CD14-positive monocyte (primary cell): ENCODE measurements around the gene CDKAL1. TPM values are rescaled to one million over a fixed set of nuclear protein-coding genes. Genes with fewer than 3 reads are reported as not detected.

Experiments
- DNase-seq, 3 donors: peaks; one replicate each; pipeline ENCODE4 v3.0.0-alpha.2; 2011 to 2022
- H2AFZ ChIP-seq: 2 replicates; pipeline ENCODE4 v1.6.0; 2012; ENCODE audit warnings: mild to moderate bottlenecking, low read depth, low read length, inconsistent platforms; ENCODE audit not compliant: insufficient read depth, poor library complexity, severe bottlenecking
- H3K27ac ChIP-seq, 2 donors: 1 replicate in 1 of 2; 2 replicates in 1 of 2; pipeline ENCODE4 v1.5.1; 2012 to 2013; ENCODE audit warnings: low read length in 2 of 2, control low read depth in 1 of 2, inconsistent platforms in 1 of 2, low read depth in 1 of 2, mild to moderate bottlenecking in 1 of 2
- H3K27me3 ChIP-seq, 2 donors: one replicate each; pipeline versions ENCODE4 v1.6.0 to v1.6.1; 2011 to 2013; ENCODE audit warnings: low read length in 2 of 2; ENCODE audit not compliant: control insufficient read depth in 2 of 2, insufficient read depth in 2 of 2
- H3K36me3 ChIP-seq, 2 donors: replicated peaks in 1 of 2; 1 replicate in 1 of 2; 2 replicates in 1 of 2; pipeline versions ENCODE4 v1.5.1 to v1.6.1; 2012 to 2013; ENCODE audit warnings: low read length in 2 of 2, control low read depth in 1 of 2, inconsistent platforms in 1 of 2, mild to moderate bottlenecking in 1 of 2; ENCODE audit not compliant: insufficient read depth in 2 of 2, control insufficient read depth in 1 of 2
- H3K4me1 ChIP-seq, 2 donors: 1 replicate in 1 of 2; 2 replicates in 1 of 2; pipeline versions ENCODE4 v1.5.1 to v1.6.1; 2012 to 2013; ENCODE audit warnings: low read length in 2 of 2, control low read depth in 1 of 2, inconsistent platforms in 1 of 2, mild to moderate bottlenecking in 1 of 2, moderate library complexity in 1 of 2; ENCODE audit not compliant: insufficient read depth in 2 of 2, control insufficient read depth in 1 of 2
- H3K4me2 ChIP-seq: replicated peaks from 2 replicates; pipeline ENCODE3; 2012; ENCODE audit warnings: low read length, moderate library complexity, mild to moderate bottlenecking; ENCODE audit not compliant: poor library complexity, severe bottlenecking; ENCODE audit errors: extremely low read depth
- H3K4me3 ChIP-seq, 3 experiments: fragments of 200-600 bp in 1 of 3; sonication (generic) in 1 of 3; replicated peaks in 1 of 3; 1 replicate in 2 of 3; 2 replicates in 1 of 3; pipeline ENCODE4 v1.5.1; 2011 to 2013; ENCODE audit warnings: low read length in 3 of 3, mild to moderate bottlenecking in 3 of 3, control low read depth in 2 of 3, low read depth in 2 of 3, inconsistent platforms in 1 of 3, moderate library complexity in 1 of 3
- H3K79me2 ChIP-seq: 2 replicates; pipeline ENCODE4 v1.6.0; 2012; ENCODE audit warnings: mild to moderate bottlenecking, control low read depth, inconsistent platforms, low read length, moderate library complexity; ENCODE audit not compliant: insufficient read depth
- H3K9ac ChIP-seq: 2 replicates; pipeline ENCODE4 v1.6.0; 2017; ENCODE audit warnings: low read length, mild to moderate bottlenecking; ENCODE audit not compliant: insufficient read depth, poor library complexity, severe bottlenecking
- H3K9me3 ChIP-seq, 2 donors: replicated peaks in 1 of 2; 1 replicate in 1 of 2; 2 replicates in 1 of 2; pipeline versions ENCODE4 v1.5.1 to v1.6.1; 2012 to 2013; ENCODE audit warnings: low read length in 2 of 2, control low read depth in 1 of 2; ENCODE audit not compliant: control insufficient read depth in 1 of 2, insufficient read depth in 1 of 2
- H4K20me1 ChIP-seq: 2 replicates; pipeline ENCODE4 v1.6.0; 2012; ENCODE audit warnings: mild to moderate bottlenecking, low read length, control low read depth, moderate library complexity; ENCODE audit not compliant: insufficient read depth
- H3K27ac Mint-ChIP-seq, 7 donors: one replicate each; pipeline ENCODE4 v1.8.0; 2020; ENCODE audit warnings: mild to moderate bottlenecking in 7 of 7, mixed read lengths in 7 of 7, moderate library complexity in 6 of 7, inconsistent platforms in 2 of 7
- H3K27me3 Mint-ChIP-seq, 3 donors: one replicate each; pipeline ENCODE4 v1.8.0; 2021 to 2022; ENCODE audit warnings: low read depth in 3 of 3, mild to moderate bottlenecking in 3 of 3, mixed read lengths in 3 of 3, moderate library complexity in 3 of 3, inconsistent platforms in 1 of 3
- H3K36me3 Mint-ChIP-seq, 2 donors: one replicate each; pipeline ENCODE4 v1.8.0; 2020; ENCODE audit warnings: mixed read lengths in 2 of 2, inconsistent platforms in 1 of 2, mild to moderate bottlenecking in 1 of 2
- H3K4me1 Mint-ChIP-seq: one replicate; pipeline ENCODE4 v1.8.0; 2020; ENCODE audit warnings: mild to moderate bottlenecking, mixed read lengths
- H3K4me3 Mint-ChIP-seq, 2 donors: one replicate each; pipeline ENCODE4 v1.8.0; 2020; ENCODE audit warnings: mild to moderate bottlenecking in 2 of 2, mixed read lengths in 2 of 2, moderate library complexity in 1 of 2
- H3K9me3 Mint-ChIP-seq, 7 donors: one replicate each; pipeline ENCODE4 v1.8.0; 2020 to 2022; ENCODE audit warnings: mixed read lengths in 7 of 7, mild to moderate bottlenecking in 6 of 7, moderate library complexity in 6 of 7, inconsistent platforms in 2 of 7
- CTCF ChIP-seq: fragments of 200-600 bp; IDR thresholded peaks from one replicate; pipeline ENCODE4 v1.8.0; 2022; ENCODE audit warnings: antibody characterized with exemption, mild to moderate bottlenecking
- WGBS: methylation state at CpG from one replicate; pipeline ENCODE4 v1.1.5; 2013; ENCODE audit warnings: missing lambda C conversion rate; ENCODE audit not compliant: insufficient coverage; 5-methylcytosine and 5-hydroxymethylcytosine counted together
- intact Hi-C, 2 donors: fragments of 100-400 bp; cut with micrococcal nuclease; formaldehyde crosslinking; loops; one replicate each; pipeline versions ENCODE4 v1.15.0 to v1.15.1; 2023
- polyA plus RNA-seq, 3 donors: library from polyadenylated mRNA; depleted of rRNA in 1 of 3; unstranded in 2 of 3; stranded (reverse) in 1 of 3; fragments of 300-500 nt in 2 of 3; fragments of >200 nt in 1 of 3; fragmentation: Illumina TruSeq in 2 of 3; gene quantifications; 1 replicate in 2 of 3; 2 replicates in 1 of 3; pipeline ENCODE4 v1.2.3, GENCODE V29; 2012 to 2021

Gene CDKAL1
- polyA plus RNA-seq, 3 donors: 3.2 to 12.4 (median 8.3) TPM

DNA sequence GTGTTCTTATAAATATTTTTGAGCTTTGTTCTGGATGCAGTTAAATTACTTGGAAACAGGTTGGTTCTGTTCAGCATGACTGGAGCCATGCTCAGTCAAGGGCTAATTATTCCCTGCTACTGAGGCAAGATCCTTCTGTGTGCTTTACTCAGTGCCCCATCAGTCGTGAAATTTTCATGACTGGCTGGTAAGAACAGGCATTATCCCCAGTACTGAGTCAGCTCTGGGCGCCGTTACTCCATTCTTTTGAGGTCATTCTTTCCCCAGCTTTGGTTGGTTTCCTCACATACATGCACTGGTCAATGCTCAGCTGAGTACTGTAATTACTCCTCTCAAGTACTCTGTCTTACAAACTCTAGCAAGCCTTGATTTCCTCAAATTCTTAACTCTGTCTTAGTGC, 71.3 kb downstream of the CDKAL1 start:
- H3K4me3 ChIP-seq: no peak overlapping the region
- no peak overlapping the region for H2AFZ ChIP-seq
- H3K27ac ChIP-seq: no peak overlapping the region
- 100% methylated on average over 3 of the region's 3 CpGs for WGBS
- no peaks in the 10 kb centered on the region for H3K36me3 ChIP-seq
- no peaks in the 10 kb centered on the region for H3K27me3 ChIP-seq
- no peaks in the 10 kb centered on the region for H3K9me3 ChIP-seq
- DNase-seq: no peak
- TF ChIP-seq CTCF: no peak
- no peak overlapping the region for H3K9ac ChIP-seq
- H3K4me2 ChIP-seq: no peak overlapping the region
- Mint-ChIP-seq H3K4me1 (no peaks in the 10 kb centered on the region), H3K27me3 (peaks cover 0 to 1% (median 0%) of the 10 kb centered on the region in 3 donors), H3K9me3 (peaks cover 0 to 3% (median 2%) of the 10 kb centered on the region in 7 donors), H3K36me3 (peaks cover 9 to 22% of the 10 kb centered on the region in 2 donors), H3K4me3 (no peak overlapping the region), H3K27ac (no peak overlapping the region)
- no peaks in the 10 kb centered on the region for H3K4me1 ChIP-seq
- H3K79me2 ChIP-seq: no peaks in the 10 kb centered on the region
- intact Hi-C loops: no loop called here
- no peaks in the 10 kb centered on the region for H4K20me1 ChIP-seq

- Mint-ChIP-seq H3K4me1 (no peaks in the 10 kb centered on the region), H3K27me3 (peaks cover 0 to 1% (median 0%) of the 10 kb centered on the region in 3 donors), H3K36me3 (peaks cover 4 to 19% of the 10 kb centered on the region in 2 donors), H3K9me3 (peaks cover 0 to 3% (median 2%) of the 10 kb centered on the region in 7 donors), H3K4me3 (no peak overlapping the region), H3K27ac (no peak overlapping the region)
- intact Hi-C loops: no loop called here
- Histone ChIP-seq H3K79me2 (no peaks in the 10 kb centered on the region), H3K36me3 (no peaks in the 10 kb centered on the region), H3K4me1 (no peaks in the 10 kb centered on the region), H3K9me3 (no peaks in the 10 kb centered on the region), H3K27me3 (no peaks in the 10 kb centered on the region), H3K4me3 (no peak overlapping the region), H4K20me1 (no peaks in the 10 kb centered on the region), H3K9ac (no peak overlapping the region), H3K4me2 (no peak overlapping the region), H2AFZ (no peak overlapping the region), H3K27ac (no peak overlapping the region)
- no peak for TF ChIP-seq CTCF
- no peak for DNase-seq
- no CpG with 5 or more reads among the region's 1 CpG for WGBS
These were observed 72.6 kb downstream of the CDKAL1 start for GRCh38 chr6:20606831-20607230.
